HL-60/S4 treated with retinoic acid at 250 ng/mL for 4 days and 3 days (cell line): Measurements from ENCODE around the gene PDIA6.

Source experiments
- in situ Hi-C: fragments of 300-500 bp; cut with MboI; formaldehyde crosslinking; loops from 2 replicates; pipeline ENCODE4 v1.7.0; 2022; ENCODE audit warnings: low sequenced_read_pairs

The PDIA6 gene, protein sequence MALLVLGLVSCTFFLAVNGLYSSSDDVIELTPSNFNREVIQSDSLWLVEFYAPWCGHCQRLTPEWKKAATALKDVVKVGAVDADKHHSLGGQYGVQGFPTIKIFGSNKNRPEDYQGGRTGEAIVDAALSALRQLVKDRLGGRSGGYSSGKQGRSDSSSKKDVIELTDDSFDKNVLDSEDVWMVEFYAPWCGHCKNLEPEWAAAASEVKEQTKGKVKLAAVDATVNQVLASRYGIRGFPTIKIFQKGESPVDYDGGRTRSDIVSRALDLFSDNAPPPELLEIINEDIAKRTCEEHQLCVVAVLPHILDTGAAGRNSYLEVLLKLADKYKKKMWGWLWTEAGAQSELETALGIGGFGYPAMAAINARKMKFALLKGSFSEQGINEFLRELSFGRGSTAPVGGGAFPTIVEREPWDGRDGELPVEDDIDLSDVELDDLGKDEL

GRCh38 chr2:10812362-10813162 lies at the start of gene PDIA6:
Gene PDIA6, minus strand, starts transcription at chr2:10812785. Its CDS starts 89 bp downstream, at chr2:10812696.
- in situ Hi-C loops = no loop called here

DNA sequence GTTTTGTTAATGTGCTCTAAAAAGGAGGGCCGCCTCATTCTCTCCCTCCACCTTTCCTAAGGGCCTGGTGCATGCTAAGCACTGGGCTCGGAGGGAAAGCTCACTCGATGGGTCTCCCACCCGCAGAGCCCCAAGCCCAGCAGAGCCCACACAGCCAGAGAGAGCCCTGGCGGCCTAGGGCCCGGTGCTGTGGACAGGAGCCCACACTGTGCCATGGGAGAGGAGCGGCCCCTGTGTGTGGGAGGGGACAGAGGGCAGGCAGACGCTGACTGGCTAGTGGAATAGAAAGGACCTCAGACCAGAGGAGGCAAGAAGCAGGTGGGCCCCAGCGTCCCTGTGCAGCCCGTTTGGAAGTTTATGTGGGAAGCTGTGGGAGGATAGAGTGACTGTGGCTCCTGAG lies 49.7 kb upstream of the PDIA6 start:
- in situ Hi-C loops = no loop called here

DNA sequence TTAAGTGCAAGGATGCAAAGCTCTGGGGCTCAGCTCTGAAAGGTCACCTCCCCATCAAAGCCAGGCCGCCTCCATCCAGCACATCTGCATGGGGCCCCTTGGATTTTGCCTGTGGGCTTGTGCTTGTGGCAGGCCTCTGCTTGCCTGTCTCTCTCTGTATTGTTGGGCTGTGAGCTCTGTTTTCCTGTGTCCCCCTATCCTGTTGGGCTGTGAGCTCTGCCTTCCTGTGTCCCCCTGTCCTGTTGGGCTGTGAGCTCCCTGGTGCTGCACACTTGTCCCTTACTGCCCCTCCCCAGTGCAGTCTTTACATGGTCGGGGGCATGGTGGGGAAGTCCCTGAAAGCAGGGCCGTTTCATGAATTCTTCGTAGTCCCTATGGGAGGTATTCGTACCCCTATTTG lies 49.2 kb upstream of the PDIA6 start:
- in situ Hi-C loops = no loop called here

- in situ Hi-C loops = no loop called here
Measured at GRCh38 chr2:10860814-10861325, 48.3 kb upstream of the PDIA6 start.

DNA sequence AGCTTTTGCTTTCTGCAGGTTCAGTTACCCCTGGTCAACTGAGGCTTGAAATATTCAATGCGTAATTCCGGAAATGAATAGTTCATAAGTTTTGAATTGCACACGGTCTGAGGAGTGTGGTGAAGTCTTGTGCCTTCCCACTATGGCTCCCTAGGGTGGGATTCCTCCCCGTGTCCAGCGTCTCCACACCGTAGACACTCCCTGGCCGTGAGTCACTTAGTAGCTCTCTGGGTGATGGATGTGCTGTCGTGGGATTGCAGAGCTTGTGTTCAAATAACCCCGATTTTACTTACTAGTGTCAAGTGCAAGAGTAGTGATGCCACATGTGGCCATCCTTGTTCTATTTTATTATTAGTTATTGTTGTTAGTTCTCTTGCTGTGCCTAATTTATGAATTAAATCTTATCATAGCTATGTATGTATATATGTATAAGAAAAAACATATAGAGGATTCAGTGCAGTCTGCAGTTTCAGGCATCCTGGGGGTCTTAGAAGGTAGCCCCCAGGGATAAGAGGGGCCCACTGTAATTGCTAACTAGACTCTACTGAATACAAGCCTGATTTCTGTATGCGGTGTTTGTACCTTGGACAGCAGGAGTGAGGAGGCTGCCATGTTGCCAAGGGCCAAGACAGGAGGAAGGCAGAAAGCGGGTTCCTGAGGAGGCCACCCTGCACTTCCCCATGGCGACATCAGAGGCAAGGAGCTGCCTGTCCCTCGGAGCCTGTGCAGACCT lies 47.7 kb upstream of the PDIA6 start:
- in situ Hi-C loops = no loop called here

DNA sequence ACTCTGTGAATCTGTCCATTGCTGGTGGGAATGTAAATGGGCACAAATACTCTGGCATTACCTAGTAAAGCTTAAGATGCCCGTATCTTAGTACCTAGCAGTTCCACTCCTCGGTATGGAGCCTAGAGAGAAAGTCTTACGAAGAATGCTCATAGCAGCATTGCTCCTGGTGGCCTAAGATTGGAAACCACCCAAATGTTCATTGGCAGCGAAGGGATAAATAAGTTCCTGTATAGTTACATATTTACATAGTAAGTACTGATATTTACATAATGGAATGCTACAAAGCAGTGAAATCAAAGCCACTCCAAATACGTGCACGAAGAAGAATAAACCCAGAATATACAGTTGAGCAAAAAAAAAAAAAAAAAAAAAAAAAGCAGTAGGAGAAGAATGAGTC lies 46.7 kb upstream of the PDIA6 start:
- in situ Hi-C loops = no loop called here

- in situ Hi-C loops = loop anchor here (25.0 kb wide), 1 partner anchor 564 kb away; no protein-coding TSS in a partner anchor
Measured at GRCh38 chr2:10848541-10848940, 36.0 kb upstream of the PDIA6 start.

DNA sequence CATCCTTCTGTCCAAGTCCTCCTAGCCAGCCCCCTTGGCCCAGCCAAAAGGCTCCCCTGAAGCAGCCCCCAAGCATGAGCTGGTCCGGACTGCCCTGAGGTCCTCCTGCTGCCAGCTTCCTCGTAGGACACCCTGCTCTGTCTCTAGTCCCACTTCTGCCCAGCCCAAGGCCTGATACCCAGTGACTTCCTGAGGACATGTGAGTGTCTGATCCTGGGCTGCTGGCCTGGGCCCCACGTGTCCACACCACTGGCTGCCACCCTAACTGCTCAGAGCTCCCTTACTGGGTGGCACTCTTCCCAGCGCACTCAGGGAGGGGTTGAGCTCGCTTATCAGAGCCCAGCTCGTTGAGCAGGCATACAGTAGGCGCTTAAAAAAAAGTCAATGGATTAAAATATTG lies 34.4 kb upstream of the PDIA6 start:
- in situ Hi-C loops = loop anchor here (25.0 kb wide), 1 partner anchor 565 kb away; no protein-coding TSS in a partner anchor

- in situ Hi-C loops = loop anchor here (25.0 kb wide), 1 partner anchor 566 kb away; no protein-coding TSS in a partner anchor
Measured at GRCh38 chr2:10846110-10846861, 33.7 kb upstream of the PDIA6 start.

DNA sequence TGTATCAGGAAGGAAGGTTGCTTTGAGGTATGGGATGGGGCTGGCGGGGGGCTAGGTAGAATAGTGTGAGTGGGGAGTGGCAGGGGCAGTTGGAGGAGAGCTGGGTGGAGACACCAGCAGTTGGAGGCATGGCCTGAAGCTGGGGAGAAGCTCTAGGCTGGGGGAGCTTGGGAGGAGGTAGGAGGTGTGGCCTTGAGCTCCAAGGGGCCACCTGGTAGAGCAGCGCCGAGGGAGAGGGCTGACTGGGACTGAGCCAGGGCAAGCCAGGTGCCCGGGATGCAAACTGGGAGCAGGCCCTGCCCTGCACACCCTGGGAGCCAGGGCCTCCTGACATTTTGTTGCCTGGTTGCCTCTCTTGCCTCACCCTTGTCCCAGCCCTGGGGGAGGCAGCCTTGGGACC lies 33.1 kb upstream of the PDIA6 start:
- in situ Hi-C loops = loop anchor here (25.0 kb wide), 1 partner anchor 567 kb away; no protein-coding TSS in a partner anchor

DNA sequence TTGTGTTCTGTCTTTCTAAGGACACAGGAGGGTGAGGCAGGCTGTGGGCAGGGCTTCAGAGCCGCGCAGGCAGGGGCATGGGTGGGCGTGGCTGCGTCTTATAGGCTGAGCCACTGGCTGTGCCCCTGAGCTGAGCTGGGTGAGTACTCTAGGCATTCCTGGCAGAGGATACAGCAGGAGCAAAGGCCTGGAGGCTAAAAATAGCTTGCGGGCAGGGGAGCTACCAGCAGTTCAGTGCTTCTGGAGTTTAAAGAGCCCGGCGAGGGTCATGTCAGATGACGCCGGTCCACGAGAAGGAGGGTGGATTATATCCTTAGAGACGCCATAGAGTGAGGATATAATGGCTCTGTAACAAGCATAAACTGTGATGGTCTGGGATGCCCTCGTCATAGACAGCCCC lies 31.5 kb upstream of the PDIA6 start:
- in situ Hi-C loops = loop anchor here (25.0 kb wide), 1 partner anchor 568 kb away; no protein-coding TSS in a partner anchor

DNA sequence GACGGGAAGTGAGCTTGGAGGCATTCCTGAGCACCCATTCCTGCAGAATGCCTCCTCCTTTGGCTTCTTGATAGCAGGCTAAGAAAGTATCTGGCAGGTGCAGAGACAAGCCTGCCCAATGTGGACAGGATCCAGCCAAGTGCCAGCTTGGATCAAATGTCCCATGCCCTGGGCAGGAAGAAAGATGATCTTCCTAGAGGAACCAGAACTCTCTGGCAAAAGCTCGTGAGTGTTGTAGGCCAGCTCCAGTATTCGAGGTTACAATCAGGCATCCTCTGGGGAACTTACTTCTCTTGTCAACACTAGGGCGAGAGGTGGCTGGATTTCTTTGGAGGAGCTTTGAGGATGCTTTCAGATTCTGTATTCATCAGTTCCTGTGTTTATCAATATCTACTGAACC lies 29.9 kb upstream of the PDIA6 start:
- in situ Hi-C loops = loop anchor here (25.0 kb wide), 1 partner anchor 570 kb away; no protein-coding TSS in a partner anchor

DNA sequence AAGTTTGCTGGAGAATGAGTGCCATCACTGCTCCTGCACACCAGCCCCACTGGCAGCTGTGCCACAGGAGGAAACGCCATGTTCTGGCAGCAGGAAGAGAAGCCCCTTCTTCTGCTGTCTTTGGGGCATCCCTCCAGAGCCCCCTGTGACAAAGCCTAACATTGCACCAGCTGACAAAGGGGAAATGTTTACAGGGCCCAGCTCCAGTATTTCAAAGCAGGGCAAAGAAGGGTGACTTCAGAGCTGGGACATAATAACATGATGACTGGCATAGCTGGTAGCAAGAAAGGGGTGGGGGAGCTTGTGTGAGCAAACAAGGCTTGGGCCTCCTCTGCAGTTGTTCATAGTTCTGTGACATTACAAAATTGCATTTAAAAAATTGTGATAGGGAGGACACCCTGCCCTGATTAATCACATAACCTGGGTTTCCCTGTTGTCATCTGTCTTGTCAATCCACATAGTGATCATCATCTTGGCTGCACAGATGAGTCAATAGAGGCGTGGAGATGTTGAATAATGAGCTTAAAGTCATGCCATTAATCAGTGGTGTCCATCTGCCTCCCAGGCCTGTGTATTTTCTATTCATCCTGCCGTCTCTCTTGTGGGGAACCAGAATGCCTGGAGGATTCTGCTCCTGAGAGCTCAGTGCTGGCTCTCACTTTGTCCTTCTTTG lies 29.1 kb upstream of the PDIA6 start:
- in situ Hi-C loops = loop anchor here (25.0 kb wide), 1 partner anchor 571 kb away; no protein-coding TSS in a partner anchor

GRCh38 chr2:10839813-10840212 lies 27.2 kb upstream of the PDIA6 start:
- in situ Hi-C loops = loop anchor here (10.0 to 25.0 kb wide), 2 partner anchors 285 to 572 kb away; no protein-coding TSS in a partner anchor

DNA sequence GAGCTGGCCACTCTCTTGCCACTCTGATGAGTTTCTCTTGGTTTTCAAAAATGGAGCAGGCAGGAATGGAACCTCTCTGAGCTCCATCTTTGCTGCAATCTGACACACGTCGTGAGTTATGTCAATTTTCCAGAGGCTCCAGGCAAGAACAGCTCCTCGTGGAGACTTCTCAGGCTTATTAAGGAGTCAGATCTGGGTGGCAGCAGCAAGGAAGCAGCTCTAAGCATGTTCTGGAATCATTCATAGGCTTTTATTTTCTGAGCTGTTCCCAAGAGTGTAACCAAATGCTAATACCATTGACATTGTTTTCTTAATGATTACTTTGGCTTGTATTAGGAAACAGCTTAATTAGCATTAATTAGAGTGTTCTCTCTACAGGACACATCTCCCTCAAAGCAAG lies 26.1 kb upstream of the PDIA6 start:
- in situ Hi-C loops = loop anchor here (10.0 to 25.0 kb wide), 2 partner anchors 286 to 574 kb away; no protein-coding TSS in a partner anchor

- in situ Hi-C loops = loop anchor here (10.0 to 25.0 kb wide), 2 partner anchors 287 to 575 kb away; no protein-coding TSS in a partner anchor
Measured at GRCh38 chr2:10837298-10838266, 25.0 kb upstream of the PDIA6 start.

DNA sequence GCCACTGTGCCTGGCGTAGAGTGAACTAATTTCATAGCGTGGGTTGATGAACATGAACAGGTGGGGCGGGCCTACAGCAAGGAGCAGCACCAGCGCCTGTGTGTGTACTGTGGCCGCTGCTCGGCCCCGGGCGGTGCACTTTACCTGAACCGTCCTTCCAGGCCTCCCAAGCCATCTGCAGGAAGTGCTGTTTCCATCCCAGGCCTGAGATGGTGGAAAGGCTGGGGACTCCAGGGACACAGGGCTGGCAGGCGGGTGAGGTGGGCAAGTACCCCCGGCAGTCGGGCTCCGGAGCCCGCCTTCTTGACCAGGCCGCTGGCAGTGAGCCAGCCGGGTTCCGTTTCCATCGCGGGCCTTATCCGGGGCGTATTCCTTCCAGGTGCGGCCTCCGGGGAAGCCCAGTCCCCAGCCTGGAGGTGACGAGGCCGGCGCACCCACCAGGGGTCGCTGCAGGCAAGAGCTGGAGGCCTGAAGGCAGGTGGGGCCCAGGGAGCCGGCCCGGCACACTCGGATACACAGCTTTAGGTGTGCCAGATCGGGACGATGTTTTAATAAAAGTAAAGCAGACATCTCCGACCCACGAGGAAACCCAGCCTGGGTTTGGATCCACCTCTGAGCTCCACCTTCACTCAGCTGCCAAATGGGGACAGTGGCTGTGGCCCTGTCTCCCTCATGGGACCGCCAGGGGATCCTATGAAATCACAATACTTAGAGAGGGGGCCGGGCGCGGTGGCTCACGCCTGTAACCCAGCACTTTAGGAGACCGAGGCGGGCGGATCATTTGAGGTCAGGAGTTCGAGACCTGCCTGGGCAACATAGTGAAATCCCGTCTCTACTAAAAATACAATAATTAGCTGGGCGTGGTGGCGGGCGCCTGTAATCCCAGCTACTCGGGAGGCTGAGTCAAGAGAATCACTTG lies 22.7 kb upstream of the PDIA6 start:
- in situ Hi-C loops = loop anchor here (10.0 to 25.0 kb wide), 2 partner anchors 289 to 577 kb away; no protein-coding TSS in a partner anchor
